Measurements from ENCODE around the gene OTOG.

OTOG gene

GRCh38 chr11:17518366-17518765 is 28.7 kb upstream of the OTOG start:
- no peak for FAIRE-seq

GRCh38 chr11:17519061-17519885 is 27.8 kb upstream of the OTOG start:
- no peak for FAIRE-seq

- FAIRE-seq = no peak
These were observed 25.8 kb upstream of the OTOG start for GRCh38 chr11:17521106-17521900.

- no peak for FAIRE-seq
These were observed 24.4 kb upstream of the OTOG start for GRCh38 chr11:17522655-17523054.

- FAIRE-seq = no peak
These were observed 22.8 kb upstream of the OTOG start for GRCh38 chr11:17524221-17524620.

- FAIRE-seq = no peak
These were observed 21.5 kb upstream of the OTOG start for GRCh38 chr11:17525570-17525969.

- FAIRE-seq = no peak
These were observed 20.7 kb upstream of the OTOG start for GRCh38 chr11:17526326-17526725.

- no peak for FAIRE-seq
These were observed 20.0 kb upstream of the OTOG start for GRCh38 chr11:17526931-17527627.

- FAIRE-seq = no peak
These were observed 19.4 kb upstream of the OTOG start for GRCh38 chr11:17527628-17527995.

- FAIRE-seq = no peak
These were observed 18.8 kb upstream of the OTOG start for GRCh38 chr11:17528181-17528691.

- FAIRE-seq = no peak
These were observed 17.9 kb upstream of the OTOG start for GRCh38 chr11:17528906-17529843.

- no peak for FAIRE-seq
These were observed 17.2 kb upstream of the OTOG start for GRCh38 chr11:17529844-17530185.

GRCh38 chr11:17531071-17531600 is 15.9 kb upstream of the OTOG start:
- no peak for FAIRE-seq

GRCh38 chr11:17531636-17532113 is 15.4 kb upstream of the OTOG start:
- no peak for FAIRE-seq

- FAIRE-seq = no peak
These were observed 14.3 kb upstream of the OTOG start for GRCh38 chr11:17532784-17533183.

- no peak for FAIRE-seq
These were observed 13.7 kb upstream of the OTOG start for GRCh38 chr11:17533341-17533740.

- no peak for FAIRE-seq
These were observed 13.2 kb upstream of the OTOG start for GRCh38 chr11:17533778-17534415.

- no peak for FAIRE-seq
These were observed 11.6 kb upstream of the OTOG start for GRCh38 chr11:17535488-17535887.

GRCh38 chr11:17537261-17537660 is 9.8 kb upstream of the OTOG start:
- no peak for FAIRE-seq

- no peak for FAIRE-seq
These were observed 9.0 kb upstream of the OTOG start for GRCh38 chr11:17538054-17538453.

- no peak for FAIRE-seq
These were observed 8.3 kb upstream of the OTOG start for GRCh38 chr11:17538731-17539130.

All from colon (tissue), 2 donors.